Smooth muscle cell (in vitro differentiated cells): ENCODE results near the gene DMXL2. TPM values are rescaled to one million over a fixed set of nuclear protein-coding genes. Genes with fewer than 3 reads are reported as not detected.

ENCODE experiments used
- DNase-seq: peaks from one replicate; lab custom pipeline; 2025; ENCODE audit not compliant: unreplicated experiment; lab: John Stamatoyannopoulos, UW
- H2AFZ ChIP-seq: fragments of 200-600 bp; sonication (generic); 2 replicates; pipeline ENCODE4 v1.6.0; 2016; ENCODE audit warnings: antibody characterized with exemption, low read depth, mild to moderate bottlenecking
- H3F3A ChIP-seq: fragments of 200-600 bp; sonication (generic); 2 replicates; pipeline ENCODE4 v1.6.0; 2017; ENCODE audit warnings: antibody characterized with exemption, low read depth
- H3K27ac ChIP-seq: fragments of 200-600 bp; sonication (generic); 2 replicates; pipeline ENCODE4 v1.5.1; 2016; ENCODE audit warnings: low read depth, mild to moderate bottlenecking
- H3K27me3 ChIP-seq: fragments of 200-600 bp; sonication (generic); 2 replicates; pipeline ENCODE4 v1.6.1; 2016; ENCODE audit warnings: low read depth, mild to moderate bottlenecking
- H3K36me3 ChIP-seq: fragments of 200-600 bp; sonication (generic); 2 replicates; pipeline ENCODE4 v1.5.1; 2016; ENCODE audit warnings: low read depth
- H3K4me1 ChIP-seq: fragments of 200-600 bp; sonication (generic); 2 replicates; pipeline ENCODE4 v1.5.1; 2016; ENCODE audit warnings: low read depth
- H3K4me2 ChIP-seq: fragments of 200-600 bp; sonication (generic); 2 replicates; pipeline ENCODE4 v1.6.0; 2016; ENCODE audit warnings: mild to moderate bottlenecking
- H3K4me3 ChIP-seq: fragments of 200-600 bp; sonication (generic); 2 replicates; pipeline ENCODE4 v1.5.1; 2016; ENCODE audit warnings: mild to moderate bottlenecking
- H3K79me2 ChIP-seq: fragments of 200-600 bp; sonication (generic); 2 replicates; pipeline ENCODE4 v1.6.0; 2016; ENCODE audit warnings: low read depth, mild to moderate bottlenecking
- H3K9ac ChIP-seq: fragments of 200-600 bp; sonication (generic); 2 replicates; pipeline ENCODE4 v1.6.0; 2016; ENCODE audit warnings: low read depth
- H3K9me3 ChIP-seq: fragments of 200-600 bp; sonication (generic); replicated peaks from 2 replicates; pipeline ENCODE4 v1.5.1; 2016; ENCODE audit warnings: low read depth
- H4K20me1 ChIP-seq: fragments of 200-600 bp; sonication (generic); 2 replicates; pipeline ENCODE4 v1.6.0; 2016; ENCODE audit warnings: low read depth
- WGBS: methylation state at CpG from one replicate; pipeline ENCODE4 v1.1.7; 2016; ENCODE audit warnings: low lambda C conversion rate; 5-methylcytosine and 5-hydroxymethylcytosine counted together
- polyA plus RNA-seq: library from polyadenylated mRNA; unstranded; fragments of >200 nt; fragmentation: Nextera tagmentation; extraction: Ambion mirVana; gene quantifications from 2 replicates; pipeline ENCODE4 v1.2.1, GENCODE V29; 2016
- total RNA-seq: library from RNA; depleted of rRNA; stranded (reverse); fragments of >200 nt; gene quantifications from 2 replicates; pipeline ENCODE4 v1.2.3, GENCODE V29; 2014
- TF ChIP-seq, protein P1 (sequence below): fragments of 200-600 bp; sonication (generic); IDR thresholded peaks from 2 replicates; pipeline ENCODE4 v1.5.1; 2017; ENCODE audit warnings: borderline replicate concordance, mild to moderate bottlenecking, antibody characterized with exemption; ENCODE audit not compliant: insufficient read depth, poor library complexity, severe bottlenecking

Gene DMXL2
- total and polyA plus RNA-seq, 2 experiments from 2014 or later = 9.3 to 57.8 TPM

DNA sequence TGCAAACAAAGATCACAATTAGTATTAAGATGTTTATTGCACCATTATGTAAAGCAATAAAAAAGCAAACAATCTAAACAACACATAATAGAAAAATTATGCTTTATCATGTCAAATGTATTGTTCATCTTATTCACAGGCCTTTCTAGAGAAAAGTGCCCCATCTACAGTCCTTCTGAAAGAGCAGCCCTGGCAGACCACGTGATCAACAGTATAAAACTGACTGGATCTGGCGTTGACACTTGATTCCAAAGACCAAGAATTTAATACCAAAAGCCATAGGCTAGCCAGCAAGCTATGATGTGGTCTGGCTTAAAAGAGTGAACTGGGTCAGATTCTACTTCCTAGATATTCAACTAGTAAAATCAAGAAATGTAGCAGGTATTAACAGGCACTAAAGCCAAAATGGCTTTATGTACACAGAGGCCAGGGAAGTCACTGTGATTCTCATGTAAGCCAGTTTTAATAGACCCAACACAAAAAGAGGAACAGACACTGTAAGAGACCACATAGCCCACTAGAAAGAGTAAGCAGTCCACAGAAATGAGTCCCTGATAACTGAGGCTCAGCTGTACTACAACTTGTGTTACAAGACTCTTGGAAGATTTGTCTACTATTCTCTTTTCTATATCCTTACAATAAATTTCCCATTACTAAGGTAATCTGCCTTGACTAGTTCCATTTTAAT is 32.5 kb downstream of the DMXL2 start:
- no peaks in the 10 kb centered on the region for H3K9me3 ChIP-seq
- no peak overlapping the region for H3K4me3 ChIP-seq
- no peaks in the 10 kb centered on the region for H3F3A ChIP-seq
- DNase-seq = no peak
- peaks cover 17% of the 10 kb centered on the region for H3K79me2 ChIP-seq
- TF ChIP-seq, protein P1, sequence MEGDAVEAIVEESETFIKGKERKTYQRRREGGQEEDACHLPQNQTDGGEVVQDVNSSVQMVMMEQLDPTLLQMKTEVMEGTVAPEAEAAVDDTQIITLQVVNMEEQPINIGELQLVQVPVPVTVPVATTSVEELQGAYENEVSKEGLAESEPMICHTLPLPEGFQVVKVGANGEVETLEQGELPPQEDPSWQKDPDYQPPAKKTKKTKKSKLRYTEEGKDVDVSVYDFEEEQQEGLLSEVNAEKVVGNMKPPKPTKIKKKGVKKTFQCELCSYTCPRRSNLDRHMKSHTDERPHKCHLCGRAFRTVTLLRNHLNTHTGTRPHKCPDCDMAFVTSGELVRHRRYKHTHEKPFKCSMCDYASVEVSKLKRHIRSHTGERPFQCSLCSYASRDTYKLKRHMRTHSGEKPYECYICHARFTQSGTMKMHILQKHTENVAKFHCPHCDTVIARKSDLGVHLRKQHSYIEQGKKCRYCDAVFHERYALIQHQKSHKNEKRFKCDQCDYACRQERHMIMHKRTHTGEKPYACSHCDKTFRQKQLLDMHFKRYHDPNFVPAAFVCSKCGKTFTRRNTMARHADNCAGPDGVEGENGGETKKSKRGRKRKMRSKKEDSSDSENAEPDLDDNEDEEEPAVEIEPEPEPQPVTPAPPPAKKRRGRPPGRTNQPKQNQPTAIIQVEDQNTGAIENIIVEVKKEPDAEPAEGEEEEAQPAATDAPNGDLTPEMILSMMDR = no peak
- no peaks in the 10 kb centered on the region for H3K36me3 ChIP-seq
- no peak overlapping the region for H3K4me2 ChIP-seq
- 90% methylated on average over 2 of the region's 2 CpGs for WGBS
- H3K4me1 ChIP-seq = no peaks in the 10 kb centered on the region
- no peak overlapping the region for H3K27ac ChIP-seq
- no peaks in the 10 kb centered on the region for H3K27me3 ChIP-seq
- H3K9ac ChIP-seq = no peak overlapping the region
- H2AFZ ChIP-seq = no peak overlapping the region
- H4K20me1 ChIP-seq = no peaks in the 10 kb centered on the region

DNA sequence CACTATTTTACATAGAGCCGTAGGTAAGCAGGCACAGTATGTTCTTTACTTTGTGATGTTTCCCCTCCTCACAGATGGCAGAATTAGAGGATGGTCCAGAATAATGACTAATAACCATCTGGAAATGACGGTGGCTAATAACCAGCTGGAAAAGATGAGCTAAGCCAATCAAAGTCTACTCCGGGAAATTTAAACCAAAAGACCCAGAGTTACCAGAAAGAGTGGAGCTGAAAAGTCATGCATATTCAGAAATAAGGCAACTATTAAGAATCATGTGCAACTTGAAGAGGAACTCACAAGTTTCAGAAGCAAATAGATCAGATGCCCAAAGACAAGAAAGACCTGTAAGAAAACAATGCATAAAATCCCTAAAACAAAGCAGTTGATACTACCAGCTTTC is 33.6 kb downstream of the DMXL2 start:
- Histone ChIP-seq H2AFZ (no peak overlapping the region), H3K27me3 (no peaks in the 10 kb centered on the region), H3K9me3 (no peaks in the 10 kb centered on the region), H3K36me3 (no peaks in the 10 kb centered on the region), H3K4me1 (no peaks in the 10 kb centered on the region), H3K4me3 (no peak overlapping the region), H4K20me1 (no peaks in the 10 kb centered on the region), H3F3A (no peaks in the 10 kb centered on the region), H3K9ac (no peak overlapping the region), H3K4me2 (no peak overlapping the region), H3K27ac (no peak overlapping the region), H3K79me2 (peaks cover 17% of the 10 kb centered on the region)
- TF ChIP-seq, protein P1 = no peak
- DNase-seq = no peak
- WGBS = 89% methylated on average over 3 of the region's 3 CpGs

DNA sequence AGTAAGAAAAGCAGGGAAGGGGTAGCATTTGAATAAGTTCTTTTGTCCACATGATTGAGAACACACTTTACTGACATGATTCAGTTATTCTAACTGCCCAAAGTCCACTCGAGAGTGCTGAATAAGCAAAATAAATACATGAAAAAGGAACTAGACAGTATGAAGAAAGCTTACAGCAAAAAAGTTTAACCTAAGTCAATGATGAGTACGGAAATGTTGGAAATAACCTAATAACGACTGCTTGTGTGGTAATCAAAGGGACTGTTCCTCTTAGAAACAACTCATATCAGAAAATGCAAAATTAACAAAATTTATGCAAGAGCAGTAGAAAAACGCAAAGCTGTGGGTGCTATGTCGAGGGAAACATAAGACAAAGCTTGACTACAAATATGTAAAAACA is 36.6 kb downstream of the DMXL2 start:
- WGBS = 91% methylated on average over 5 of the region's 5 CpGs

More for the DNA sequence above, 36.6 kb downstream of the DMXL2 start:
- H3K79me2 ChIP-seq = peaks cover 12% of the 10 kb centered on the region
- H3F3A ChIP-seq = peaks cover 8% of the 10 kb centered on the region
- H4K20me1 ChIP-seq = no peaks in the 10 kb centered on the region
- H3K4me1 ChIP-seq = peaks cover 9% of the 10 kb centered on the region
- no peak overlapping the region for H3K9ac ChIP-seq
- H3K4me2 ChIP-seq = no peak overlapping the region
- no peak overlapping the region for H3K27ac ChIP-seq
- no peak for DNase-seq
- H3K27me3 ChIP-seq = no peaks in the 10 kb centered on the region
- H3K4me3 ChIP-seq = no peak overlapping the region
- H3K36me3 ChIP-seq = no peaks in the 10 kb centered on the region
- TF ChIP-seq, protein P1 = no peak
- H2AFZ ChIP-seq = no peak overlapping the region
- no peaks in the 10 kb centered on the region for H3K9me3 ChIP-seq
